KMS-11 (cell line): Measurements from ENCODE around the gene METTL13.

Experiments used
- H2AFZ ChIP-seq: fragments of 200-600 bp; sonication (generic); 2 replicates; pipeline ENCODE4 v1.6.1; 2016; ENCODE audit warnings: antibody characterized with exemption, mixed run types, low read depth
- H3K27ac ChIP-seq: fragments of 200-600 bp; sonication (generic); 2 replicates; pipeline ENCODE4 v1.6.1; 2016; ENCODE audit warnings: mild to moderate bottlenecking, mixed run types
- H3K27me3 ChIP-seq: fragments of 200-600 bp; sonication (generic); 2 replicates; pipeline ENCODE4 v1.6.1; 2017; ENCODE audit warnings: mild to moderate bottlenecking, low read depth, mixed run types, moderate library complexity; ENCODE audit not compliant: insufficient read depth
- H3K36me3 ChIP-seq: fragments of 200-600 bp; sonication (generic); 2 replicates; pipeline ENCODE4 v1.6.1; 2017; ENCODE audit warnings: mild to moderate bottlenecking, mixed run types; ENCODE audit not compliant: insufficient read depth
- H3K4me1 ChIP-seq: fragments of 200-600 bp; sonication (generic); 2 replicates; pipeline ENCODE4 v1.6.1; 2016; ENCODE audit warnings: mild to moderate bottlenecking, low read depth, mixed run types; ENCODE audit not compliant: poor library complexity, severe bottlenecking
- H3K4me2 ChIP-seq: fragments of 200-600 bp; sonication (generic); 2 replicates; pipeline ENCODE4 v1.7.0; 2016; ENCODE audit warnings: mild to moderate bottlenecking, mixed run types
- H3K4me3 ChIP-seq: fragments of 200-600 bp; sonication (generic); IDR thresholded peaks from 2 replicates; pipeline ENCODE4 v1.6.1; 2017; ENCODE audit warnings: low read depth, low read length, mixed read lengths; ENCODE audit not compliant: insufficient read depth
- H3K79me2 ChIP-seq: fragments of 200-600 bp; sonication (generic); 2 replicates; pipeline ENCODE4 v1.6.1; 2016; ENCODE audit warnings: low read depth, mixed run types; ENCODE audit not compliant: insufficient read depth
- H3K9ac ChIP-seq: fragments of 200-600 bp; sonication (generic); 2 replicates; pipeline ENCODE4 v1.6.1; 2016; ENCODE audit warnings: mild to moderate bottlenecking, mixed run types
- H4K20me1 ChIP-seq: fragments of 200-600 bp; sonication (generic); 2 replicates; pipeline ENCODE4 v1.6.1; 2016; ENCODE audit warnings: mild to moderate bottlenecking, mixed run types; ENCODE audit not compliant: insufficient read depth
- TF ChIP-seq, protein P1 (sequence below): fragments of 200-600 bp; sonication (generic); conservative IDR thresholded peaks from 2 replicates; pipeline ENCODE4 v1.6.1; 2017; ENCODE audit warnings: low read depth, mild to moderate bottlenecking, antibody characterized with exemption, low read length, moderate library complexity, mixed read lengths

METTL13 gene

DNA sequence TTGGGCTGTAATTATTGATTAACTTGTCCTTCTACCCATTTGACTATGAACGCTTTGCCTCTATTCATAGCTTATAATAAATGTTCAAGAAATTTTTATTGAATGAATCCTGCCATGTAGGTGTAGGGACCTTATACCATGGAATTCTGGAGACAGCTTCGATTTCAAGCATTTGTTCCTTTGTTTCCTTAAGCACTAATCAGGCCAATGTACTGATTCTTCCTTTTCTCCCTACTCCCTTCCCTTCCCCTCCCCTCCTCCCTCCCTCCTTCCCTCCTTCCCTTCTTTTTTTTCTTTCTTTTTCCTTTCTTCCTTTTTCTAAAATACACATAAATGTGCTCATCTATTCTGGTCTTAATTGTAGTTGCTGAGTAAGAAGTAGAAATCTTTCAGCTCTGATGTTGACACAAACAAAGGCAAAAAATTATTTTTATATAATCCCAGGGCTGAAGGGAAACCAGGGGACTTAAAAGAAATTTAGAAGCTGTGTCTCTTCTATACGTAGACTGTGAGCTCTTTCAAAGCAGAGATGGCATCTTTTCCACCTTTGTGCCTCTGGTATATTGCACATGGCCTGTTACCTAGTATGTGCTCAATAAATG lies 34.9 kb downstream of the METTL13 start:
- H3K4me2 ChIP-seq = no peak overlapping the region

DNA sequence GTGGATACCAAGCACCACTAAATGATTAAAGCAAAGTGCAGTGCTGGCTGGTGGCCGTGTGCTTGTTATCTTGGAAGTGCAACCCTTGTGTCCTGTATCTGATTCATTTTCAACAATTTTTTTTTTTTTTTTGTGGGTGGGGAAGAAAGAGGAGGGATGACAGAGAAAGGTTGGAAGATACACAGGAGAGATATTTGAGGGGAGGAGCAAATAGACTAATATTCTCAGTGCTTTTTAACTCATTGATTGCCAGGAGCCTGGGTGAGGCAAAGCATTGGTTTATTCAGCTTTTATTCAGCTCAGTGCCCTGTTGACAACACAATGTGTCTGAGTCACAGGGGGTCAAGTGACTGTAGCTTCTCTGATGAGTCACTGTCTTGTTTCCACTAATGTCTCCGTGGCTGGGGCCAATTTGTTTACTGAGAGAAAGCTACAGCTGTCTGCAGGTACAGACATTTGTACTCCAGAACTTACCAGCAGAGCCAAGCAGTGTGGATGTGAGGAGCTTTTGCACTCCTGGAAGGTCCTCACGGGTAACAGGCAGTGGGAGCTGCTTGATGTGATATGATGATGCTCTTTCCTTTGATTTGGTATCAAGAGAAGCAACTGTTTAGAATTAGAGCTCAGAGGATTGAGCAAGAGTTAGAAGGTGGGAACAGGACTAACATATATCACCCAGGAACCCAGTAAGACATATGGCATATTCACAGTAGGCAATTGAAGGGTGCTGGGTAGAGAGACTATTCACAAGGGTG lies 36.2 kb downstream of the METTL13 start:
- no peak overlapping the region for H2AFZ ChIP-seq
- TF ChIP-seq, protein P1, sequence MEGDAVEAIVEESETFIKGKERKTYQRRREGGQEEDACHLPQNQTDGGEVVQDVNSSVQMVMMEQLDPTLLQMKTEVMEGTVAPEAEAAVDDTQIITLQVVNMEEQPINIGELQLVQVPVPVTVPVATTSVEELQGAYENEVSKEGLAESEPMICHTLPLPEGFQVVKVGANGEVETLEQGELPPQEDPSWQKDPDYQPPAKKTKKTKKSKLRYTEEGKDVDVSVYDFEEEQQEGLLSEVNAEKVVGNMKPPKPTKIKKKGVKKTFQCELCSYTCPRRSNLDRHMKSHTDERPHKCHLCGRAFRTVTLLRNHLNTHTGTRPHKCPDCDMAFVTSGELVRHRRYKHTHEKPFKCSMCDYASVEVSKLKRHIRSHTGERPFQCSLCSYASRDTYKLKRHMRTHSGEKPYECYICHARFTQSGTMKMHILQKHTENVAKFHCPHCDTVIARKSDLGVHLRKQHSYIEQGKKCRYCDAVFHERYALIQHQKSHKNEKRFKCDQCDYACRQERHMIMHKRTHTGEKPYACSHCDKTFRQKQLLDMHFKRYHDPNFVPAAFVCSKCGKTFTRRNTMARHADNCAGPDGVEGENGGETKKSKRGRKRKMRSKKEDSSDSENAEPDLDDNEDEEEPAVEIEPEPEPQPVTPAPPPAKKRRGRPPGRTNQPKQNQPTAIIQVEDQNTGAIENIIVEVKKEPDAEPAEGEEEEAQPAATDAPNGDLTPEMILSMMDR = no peak
- no peak overlapping the region for H3K4me3 ChIP-seq
- H3K36me3 ChIP-seq = no peaks in the 10 kb centered on the region
- no peaks in the 10 kb centered on the region for H3K27me3 ChIP-seq
- no peak overlapping the region for H3K4me2 ChIP-seq
- H3K9ac ChIP-seq = no peak overlapping the region
- H3K4me1 ChIP-seq = peaks cover 5% of the 10 kb centered on the region
- H3K79me2 ChIP-seq = no peaks in the 10 kb centered on the region
- no peak overlapping the region for H3K27ac ChIP-seq
- no peaks in the 10 kb centered on the region for H4K20me1 ChIP-seq

More for the DNA sequence above, 34.9 kb downstream of the METTL13 start:
- Histone ChIP-seq H3K4me3 (no peak overlapping the region), H3K4me1 (peaks cover 5% of the 10 kb centered on the region), H3K36me3 (no peaks in the 10 kb centered on the region), H4K20me1 (no peaks in the 10 kb centered on the region), H3K27ac (no peak overlapping the region), H3K9ac (no peak overlapping the region), H2AFZ (no peak overlapping the region), H3K27me3 (no peaks in the 10 kb centered on the region), H3K79me2 (no peaks in the 10 kb centered on the region)
- TF ChIP-seq, protein P1 = no peak

DNA sequence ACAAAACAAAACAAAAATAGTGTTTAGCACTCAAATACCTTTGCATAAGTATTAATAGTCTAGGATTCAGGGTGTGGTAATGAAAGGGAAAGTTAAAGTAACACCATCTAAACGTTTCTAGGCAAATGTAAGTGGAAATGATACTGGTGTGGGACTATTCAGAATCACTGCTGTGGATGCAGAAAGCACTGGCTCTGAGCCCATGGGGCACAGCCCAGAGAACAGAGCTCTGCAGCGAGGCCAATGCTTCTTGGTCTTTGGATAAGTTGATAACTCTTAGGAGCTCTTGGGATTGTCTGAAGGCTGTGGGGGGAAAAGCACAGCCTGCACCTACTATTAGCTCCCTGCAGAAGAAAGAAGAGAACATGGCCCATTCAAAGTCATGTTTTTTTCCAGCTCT lies 38.5 kb downstream of the METTL13 start:
- Histone ChIP-seq H3K79me2 (no peaks in the 10 kb centered on the region), H3K36me3 (no peaks in the 10 kb centered on the region), H3K27me3 (no peaks in the 10 kb centered on the region), H3K4me1 (no peaks in the 10 kb centered on the region), H2AFZ (no peak overlapping the region), H4K20me1 (no peaks in the 10 kb centered on the region), H3K4me2 (no peak overlapping the region), H3K9ac (no peak overlapping the region), H3K27ac (no peak overlapping the region), H3K4me3 (no peak overlapping the region)
- TF ChIP-seq, protein P1 = no peak

DNA sequence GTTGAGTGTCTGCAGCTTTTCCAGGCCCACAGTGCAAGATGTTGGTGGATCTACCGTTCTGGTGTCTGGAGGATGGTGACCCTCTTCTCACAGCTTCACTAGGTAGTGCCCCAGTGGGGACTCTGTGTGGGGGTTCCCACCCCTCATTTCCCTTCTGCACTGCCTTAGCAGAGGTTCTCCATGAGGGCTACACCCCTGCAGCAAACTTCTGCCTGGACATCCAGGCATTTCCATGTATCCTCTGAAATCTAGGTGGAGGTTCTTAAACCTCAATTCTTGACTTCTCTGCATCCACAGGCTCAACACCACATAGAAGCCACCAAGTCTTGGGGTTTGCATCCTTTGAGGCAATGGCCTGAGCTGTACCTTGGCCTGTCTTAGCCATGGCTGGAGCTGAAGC lies 45.5 kb downstream of the METTL13 start:
- TF ChIP-seq, protein P1 = no peak
- no peaks in the 10 kb centered on the region for H3K27me3 ChIP-seq
- no peak overlapping the region for H3K4me2 ChIP-seq

More for the DNA sequence above, 45.5 kb downstream of the METTL13 start:
- Histone ChIP-seq H4K20me1 (no peaks in the 10 kb centered on the region), H3K27ac (no peak overlapping the region), H3K4me1 (no peaks in the 10 kb centered on the region), H2AFZ (no peak overlapping the region), H3K36me3 (no peaks in the 10 kb centered on the region), H3K9ac (no peak overlapping the region), H3K79me2 (no peaks in the 10 kb centered on the region), H3K4me3 (no peak overlapping the region)
